Mucosa of descending colon (tissue), 3 donors: ENCODE measurements around the gene CCDC187. TPM values are rescaled to one million over a fixed set of nuclear protein-coding genes. Genes with fewer than 3 reads are reported as not detected.
"Not testable (repeated sequence)": the region's sequence is repeated elsewhere in the genome, so short reads cannot be mapped to it uniquely, and the experiment has no call there.

Experiments
- ATAC-seq: fragments of 200-7000 bp; cut with Tn5 transposase; one replicate; pipeline ENCODE4 v1.9.1; 2020; ENCODE audit warnings: mild to moderate bottlenecking, moderate library complexity
- DNase-seq, 3 donors: peaks; one replicate each; pipeline ENCODE4 v3.0.0-alpha.2; 2020
- H3K36me3 ChIP-seq: fragments of 200-600 bp; one replicate; pipeline ENCODE4 v1.8.0; 2021; ENCODE audit warnings: low read depth, mild to moderate bottlenecking
- H3K4me1 ChIP-seq: fragments of 200-600 bp; one replicate; pipeline ENCODE4 v1.8.0; 2021; ENCODE audit warnings: low read depth, mild to moderate bottlenecking
- H3K4me3 ChIP-seq: fragments of 200-600 bp; one replicate; pipeline ENCODE4 v1.8.0; 2021; ENCODE audit warnings: mild to moderate bottlenecking
- H3K9me3 ChIP-seq: fragments of 200-600 bp; one replicate; pipeline ENCODE4 v1.8.0; 2021; ENCODE audit warnings: mild to moderate bottlenecking
- CTCF ChIP-seq: fragments of 200-600 bp; IDR thresholded peaks from one replicate; pipeline ENCODE4 v1.8.0; 2022; ENCODE audit warnings: antibody characterized with exemption, mild to moderate bottlenecking
- intact Hi-C, 2 donors: fragments of 100-400 bp; cut with DNase I in 1 of 2; cut with micrococcal nuclease in 1 of 2; formaldehyde crosslinking; loops; one replicate each; pipeline versions ENCODE4 v1.11.0 to v1.11.1; 2022; cut with DNase I, micrococcal nuclease
- total RNA-seq, 3 donors: library from RNA; stranded (reverse); fragmentation: NEBNext Ultra II Directional in 2 of 3; extraction: Animal tissue kit (Norgen Biotek cat#: 25700) in 2 of 3; gene quantifications; one replicate each; pipeline versions ENCODE4 v1.2.1 to v1.2.4, GENCODE V29; 2021 to 2023
- donor health status: DM: no; HTN: no; CAD: no; lungs with moderate emphysema.
- donor health status: DM: no; HTN: no; CAD: no.
- donor health status: DM: no; HTN: yes; CAD: no.

Gene CCDC187
- total RNA-seq, 3 donors from 2014 or later, result 0.19 to 0.93 (median 0.48) TPM

- peak; percentile 51 for ATAC-seq
- DNase-seq, result no peak
Observed at GRCh38 chr9:136239135-136239982, 64.5 kb downstream of the CCDC187 start.

GRCh38 chr9:136238342-136238732 lies 65.6 kb downstream of the CCDC187 start:
- intact Hi-C loops, result no loop called here
- TF ChIP-seq CTCF, result no peak
- DNase-seq (no peak), ATAC-seq (no peak)
- no peaks in the 10 kb centered on the region for H3K9me3 ChIP-seq
- no peaks in the 10 kb centered on the region for H3K36me3 ChIP-seq
- peaks cover 11% of the 10 kb centered on the region for H3K4me1 ChIP-seq
- no peak overlapping the region for H3K4me3 ChIP-seq

More at GRCh38 chr9:136239135-136239982, 64.5 kb downstream of the CCDC187 start:
- H3K4me1 ChIP-seq, result peaks cover 13% of the 10 kb centered on the region
- H3K36me3 ChIP-seq, result no peaks in the 10 kb centered on the region
- TF ChIP-seq CTCF, result no peak
- H3K4me3 ChIP-seq, result no peak overlapping the region
- no peaks in the 10 kb centered on the region for H3K9me3 ChIP-seq
- intact Hi-C loops, result no loop called here

GRCh38 chr9:136237486-136238341 lies 66.2 kb downstream of the CCDC187 start:
- intact Hi-C loops, result no loop called here
- Histone ChIP-seq H3K4me1 (peaks cover 11% of the 10 kb centered on the region), H3K36me3 (no peaks in the 10 kb centered on the region), H3K9me3 (no peaks in the 10 kb centered on the region), H3K4me3 (no peak overlapping the region)
- no peak for TF ChIP-seq CTCF
- DNase-seq, result no peak
- no peak for ATAC-seq

GRCh38 chr9:136236471-136237410 lies 67.2 kb downstream of the CCDC187 start:
- H3K4me3 ChIP-seq, intact Hi-C loops, DNase-seq, H3K36me3 ChIP-seq, ATAC-seq, H3K9me3 ChIP-seq: not testable (repeated sequence)
- peaks cover 11% of the 10 kb centered on the region for H3K4me1 ChIP-seq

- Histone ChIP-seq H3K4me3 (no peak overlapping the region), H3K36me3 (no peaks in the 10 kb centered on the region), H3K9me3 (no peaks in the 10 kb centered on the region), H3K4me1 (peaks cover 11% of the 10 kb centered on the region)
- ATAC-seq (no peak), DNase-seq (no peak)
- intact Hi-C loops, result no loop called here
- no peak for TF ChIP-seq CTCF
Observed at GRCh38 chr9:136235709-136236455, 68.0 kb downstream of the CCDC187 start.
